Activated CD8-positive, alpha-beta memory T cell treated with anti-CD3 and anti-CD28 coated beads, Interleukin-2, amount 50 U/mL, for 24 hours (primary cell): ENCODE measurements around the gene IGSF9B.
A peak's percentile ranks its signal among the peaks of the same experiment; 100 is the strongest.

Experiments used
- DNase-seq: peaks from one replicate; pipeline ENCODE4 v3.0.0-alpha.2; 2020; ENCODE audit errors: extremely low read depth

The IGSF9B gene

DNA sequence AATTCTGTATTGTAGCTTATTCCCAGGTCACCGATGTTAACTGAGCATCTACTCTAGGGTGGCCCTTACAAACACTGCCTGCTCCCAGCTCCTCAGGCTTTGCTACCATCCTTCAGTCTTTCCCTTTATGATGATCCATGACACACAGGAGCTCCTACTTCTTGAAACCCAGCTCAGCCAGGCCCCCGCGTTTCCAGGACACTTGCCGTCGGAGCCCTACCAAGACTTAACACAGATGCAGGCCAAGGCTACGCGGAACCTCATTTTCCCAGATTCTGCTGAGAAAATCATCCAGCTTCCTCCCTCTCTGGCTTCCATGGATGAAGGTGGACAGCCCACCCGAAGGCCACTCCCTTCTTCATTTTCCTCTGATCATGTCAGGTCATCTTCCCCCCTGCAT lies 18.6 kb downstream of the IGSF9B start:
- DNase-seq, result no peak

DNA sequence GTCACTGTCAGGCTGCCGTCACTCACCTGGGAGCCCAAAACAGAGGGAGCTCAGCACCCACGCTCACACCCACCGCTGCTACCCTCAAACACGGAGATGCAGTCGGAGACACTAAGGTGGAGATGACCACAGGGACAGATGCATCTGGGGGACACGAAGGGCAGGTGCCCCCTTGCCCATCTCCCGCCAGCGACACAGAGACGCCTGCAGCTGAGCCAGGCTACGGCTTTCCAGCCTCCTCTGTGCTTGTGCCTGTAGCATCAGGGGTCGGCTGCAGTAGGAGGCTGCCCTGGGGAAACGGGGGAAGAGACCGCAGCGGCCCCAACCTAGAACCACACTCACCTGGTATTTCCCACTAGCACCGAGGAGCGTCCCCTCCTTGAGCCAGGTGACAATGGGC lies 19.3 kb downstream of the IGSF9B start:
- no peak for DNase-seq

DNA sequence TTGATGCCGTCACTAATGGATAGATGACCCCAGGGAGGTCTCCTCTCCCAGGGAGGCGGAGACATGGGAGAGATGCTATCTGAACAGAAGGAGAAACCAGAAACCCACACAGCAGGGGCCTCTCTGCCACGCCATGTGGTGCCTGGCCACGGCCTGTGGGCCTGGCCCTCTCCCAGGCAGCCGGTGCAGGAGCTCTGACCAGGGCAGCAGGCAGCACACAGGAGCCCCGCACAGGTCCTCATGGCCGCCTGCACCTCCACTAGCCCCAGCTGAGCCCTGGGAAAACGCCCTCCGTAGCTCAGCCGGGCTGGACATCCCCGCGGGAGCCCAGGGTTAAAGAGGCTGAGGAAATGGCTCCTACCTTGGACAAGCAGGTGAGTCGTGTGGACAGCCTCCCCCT lies 19.8 kb downstream of the IGSF9B start:
- DNase-seq, result no peak

DNA sequence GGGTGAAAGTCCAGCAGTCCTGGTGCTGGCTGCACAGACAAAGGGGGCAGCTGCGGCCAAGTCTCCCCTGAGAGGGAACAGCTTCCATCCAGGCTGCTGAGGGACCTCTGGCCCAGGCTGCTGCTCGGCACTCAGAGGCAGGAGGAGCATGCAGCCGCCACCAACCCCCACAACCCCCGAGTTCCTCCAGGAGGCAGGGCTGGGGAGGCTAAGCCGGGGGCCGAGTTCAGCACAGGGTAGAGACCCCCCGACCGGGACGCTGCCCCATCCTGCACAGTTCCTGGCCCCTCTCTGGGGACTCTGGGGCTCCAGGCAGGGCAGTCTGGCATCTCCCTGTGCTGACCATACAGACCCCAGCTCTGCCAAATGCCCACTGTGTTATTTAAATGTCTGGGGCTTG lies 20.2 kb downstream of the IGSF9B start:
- DNase-seq, result no peak

DNA sequence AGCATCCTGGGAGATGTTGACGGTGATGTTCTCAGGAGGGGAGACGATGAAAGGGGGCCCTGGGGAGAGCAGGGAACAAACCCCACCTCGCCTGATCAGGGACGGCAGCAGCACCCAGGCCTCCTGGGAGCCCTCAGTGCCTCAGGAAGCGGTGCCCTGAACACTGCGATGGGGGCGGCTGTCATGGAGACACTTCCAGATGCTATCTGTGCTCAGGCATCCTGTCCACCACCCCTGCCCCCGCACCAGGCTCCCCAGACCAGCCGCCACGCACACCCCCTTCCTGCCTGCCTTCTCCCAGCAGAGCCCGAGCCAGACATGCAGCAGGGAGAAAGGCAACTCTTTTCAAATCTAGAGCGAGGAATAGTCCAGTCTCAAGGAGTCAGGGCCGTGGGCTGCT lies 20.6 kb downstream of the IGSF9B start:
- no peak for DNase-seq

DNA sequence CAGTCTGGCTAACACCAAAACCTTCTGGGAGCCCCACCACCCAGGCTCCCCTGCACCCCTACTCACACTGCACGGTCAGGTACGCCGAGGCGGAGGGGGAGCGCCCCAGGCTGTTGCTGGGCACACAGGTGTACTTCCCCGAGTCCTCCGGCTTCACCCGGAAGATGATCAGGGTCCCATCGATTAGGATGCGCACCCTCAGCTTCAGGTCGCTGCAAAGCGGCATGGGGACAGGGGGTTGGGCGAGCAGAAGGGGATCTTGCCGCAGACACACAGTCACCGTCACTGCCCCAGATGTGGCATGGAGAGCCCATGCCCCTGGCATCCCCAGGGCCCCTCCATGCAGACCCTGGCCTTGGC lies 21.2 kb downstream of the IGSF9B start:
- no peak for DNase-seq

DNA sequence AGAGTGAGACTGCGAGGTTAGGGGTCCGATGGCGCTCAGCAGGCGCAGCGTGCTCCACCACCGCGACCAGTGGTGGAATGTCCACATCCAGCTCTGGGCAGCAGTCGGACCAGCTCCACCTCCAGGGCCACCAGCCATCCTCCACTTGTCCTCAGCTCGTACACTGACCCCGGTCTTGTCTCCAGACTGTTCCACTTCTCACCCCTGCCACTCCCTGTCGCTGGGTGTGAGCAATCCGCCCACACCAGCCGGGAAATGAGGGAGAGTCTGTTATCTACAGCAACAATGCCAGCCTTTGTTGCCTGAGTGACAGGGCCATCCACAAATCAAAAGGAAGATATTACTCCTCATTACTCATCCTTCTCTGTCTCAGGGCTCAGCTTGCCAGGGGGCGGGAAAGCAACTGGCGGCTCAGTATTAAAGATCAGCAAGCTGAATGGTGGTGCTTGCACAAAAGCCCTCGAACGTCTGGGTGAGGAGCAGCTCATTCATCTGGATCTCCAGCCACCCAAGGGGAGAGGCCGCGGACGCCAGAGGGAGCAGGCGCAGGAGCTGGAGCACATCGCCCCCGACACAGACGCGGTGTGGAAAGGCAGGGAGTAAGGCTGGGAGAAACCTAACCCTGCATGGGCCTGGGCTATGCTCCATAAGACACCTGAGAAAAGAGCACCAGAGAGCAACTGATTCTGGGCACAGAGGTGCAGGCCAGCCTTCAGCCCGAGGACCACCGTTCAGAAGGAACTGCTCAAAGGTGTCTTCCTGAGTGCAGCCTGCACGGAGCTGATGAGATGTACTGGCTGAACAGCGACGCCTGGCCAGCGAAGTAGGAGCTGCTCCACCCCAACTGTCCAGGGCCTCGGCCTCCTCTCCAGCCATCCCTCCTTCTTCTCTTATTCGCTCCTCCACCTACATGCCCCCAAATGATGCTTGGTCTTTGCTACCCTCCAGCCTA lies 21.9 kb downstream of the IGSF9B start:
- DNase-seq, result no peak

DNA sequence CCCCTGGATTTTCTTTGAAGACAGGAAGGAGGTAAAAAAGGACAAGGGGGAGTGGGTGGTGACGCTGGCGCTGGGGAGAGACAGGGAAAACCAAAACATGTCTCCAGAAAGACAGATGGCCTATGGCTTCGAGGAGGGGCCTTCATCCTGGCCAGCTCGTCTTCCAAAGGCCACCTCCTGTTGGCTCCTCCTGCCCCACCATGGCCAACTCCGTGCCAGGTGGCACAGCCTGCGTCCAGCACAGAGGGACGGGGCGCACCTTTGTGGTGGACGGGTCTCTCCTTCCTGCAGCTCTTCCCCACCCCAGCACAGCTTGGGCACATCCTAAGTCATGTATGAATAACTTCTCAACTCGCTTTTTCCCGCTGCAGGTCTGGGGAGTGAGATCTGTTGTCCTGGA lies 22.7 kb downstream of the IGSF9B start:
- no peak for DNase-seq

DNA sequence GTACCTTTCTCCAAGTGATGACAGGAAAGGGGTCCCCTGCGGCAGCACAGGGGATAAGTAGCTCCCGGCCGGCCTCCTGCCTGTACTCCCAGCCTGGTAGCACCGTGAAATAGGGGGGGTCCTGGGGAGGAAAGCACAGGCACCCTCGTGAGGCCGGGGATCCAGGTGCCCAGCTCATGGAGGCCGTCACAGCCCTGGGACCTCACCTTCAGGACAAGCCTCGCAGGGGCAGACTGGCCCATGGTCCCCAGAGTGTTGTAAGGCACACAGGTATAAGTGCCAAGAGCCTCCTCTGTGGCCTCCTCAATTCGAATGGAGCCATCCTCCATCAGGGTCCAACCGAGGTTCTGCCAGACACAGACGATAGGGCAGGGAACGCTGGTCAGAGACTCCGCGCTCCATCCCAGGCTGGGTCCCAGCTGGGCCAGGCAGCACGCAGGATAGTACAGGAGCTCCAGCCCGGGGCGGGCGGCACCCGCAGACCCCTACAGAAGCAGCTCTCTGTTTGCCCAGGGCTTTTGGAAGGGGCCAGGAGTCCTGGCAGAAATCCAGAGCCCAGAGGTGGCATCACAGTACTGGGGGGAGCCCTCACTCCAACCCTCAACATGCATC lies 25.2 kb downstream of the IGSF9B start:
- DNase-seq, result no peak

DNA sequence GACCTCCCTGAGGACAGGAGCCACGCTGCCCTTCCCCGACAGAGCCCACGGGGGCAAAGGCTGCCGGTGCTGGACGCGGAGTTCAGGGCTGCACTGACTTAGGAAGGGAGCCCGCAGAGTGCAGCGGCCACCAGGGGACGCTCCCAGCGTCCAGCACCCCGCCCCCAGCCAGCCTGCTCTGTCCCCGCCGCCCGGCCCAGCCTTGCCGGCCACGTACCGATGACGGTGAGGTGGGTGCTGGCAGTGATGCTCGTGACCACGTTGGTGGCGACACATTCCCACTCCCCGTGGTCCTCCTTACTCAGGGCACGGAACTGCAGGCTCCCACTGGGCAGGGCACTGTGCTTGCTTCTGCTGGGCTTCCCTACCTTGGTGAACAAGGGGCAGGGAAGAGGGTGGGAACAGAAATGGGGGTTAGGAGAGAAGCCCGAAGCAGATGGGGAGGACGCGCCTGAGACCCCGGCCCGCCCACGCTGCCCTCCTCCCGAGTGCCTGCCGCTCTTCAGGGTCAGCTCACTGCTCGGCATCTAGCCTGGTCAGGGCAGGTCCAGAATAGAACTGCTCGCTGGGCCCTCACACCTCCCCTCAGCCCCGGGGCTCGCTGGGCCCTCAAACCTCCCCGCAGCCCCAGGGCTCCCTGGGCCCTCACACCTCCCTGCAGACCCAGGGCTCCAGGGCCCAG lies 25.9 kb downstream of the IGSF9B start:
- DNase-seq, result no peak

DNA sequence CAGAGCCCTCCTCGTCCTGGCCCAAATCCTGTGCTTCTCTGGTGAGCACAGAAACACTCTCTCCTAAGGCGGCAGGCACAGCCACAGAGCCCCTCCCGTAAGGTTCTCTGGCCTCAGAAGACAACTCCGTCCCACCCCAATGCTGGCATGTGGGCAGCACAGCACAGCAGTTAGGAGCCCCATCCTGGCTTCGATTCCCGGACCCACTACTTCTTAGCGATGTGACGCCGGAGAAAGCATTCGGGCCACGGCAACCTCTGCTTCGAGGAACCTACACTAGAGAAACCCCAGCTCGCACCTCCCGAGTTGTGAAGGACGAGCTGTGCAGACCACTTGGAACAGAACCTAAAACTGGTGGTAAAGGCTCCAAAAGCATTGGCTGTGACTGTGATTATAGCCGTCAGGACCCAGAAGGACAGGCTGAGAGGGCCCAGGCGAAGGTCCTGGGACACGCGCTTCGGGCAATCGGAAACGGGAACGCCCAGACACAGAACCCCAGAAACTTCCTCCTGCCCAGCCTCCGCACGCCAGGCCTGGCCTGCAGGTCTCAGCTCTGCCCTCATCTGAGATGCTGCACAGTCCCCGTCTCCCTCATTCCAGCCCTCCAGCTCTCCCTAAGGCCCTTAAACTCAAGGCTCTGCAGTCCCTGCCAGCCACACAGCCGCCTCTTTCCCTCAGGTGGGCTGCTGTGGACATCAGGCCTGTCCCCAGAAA lies 26.6 kb downstream of the IGSF9B start:
- DNase-seq, result no peak

DNA sequence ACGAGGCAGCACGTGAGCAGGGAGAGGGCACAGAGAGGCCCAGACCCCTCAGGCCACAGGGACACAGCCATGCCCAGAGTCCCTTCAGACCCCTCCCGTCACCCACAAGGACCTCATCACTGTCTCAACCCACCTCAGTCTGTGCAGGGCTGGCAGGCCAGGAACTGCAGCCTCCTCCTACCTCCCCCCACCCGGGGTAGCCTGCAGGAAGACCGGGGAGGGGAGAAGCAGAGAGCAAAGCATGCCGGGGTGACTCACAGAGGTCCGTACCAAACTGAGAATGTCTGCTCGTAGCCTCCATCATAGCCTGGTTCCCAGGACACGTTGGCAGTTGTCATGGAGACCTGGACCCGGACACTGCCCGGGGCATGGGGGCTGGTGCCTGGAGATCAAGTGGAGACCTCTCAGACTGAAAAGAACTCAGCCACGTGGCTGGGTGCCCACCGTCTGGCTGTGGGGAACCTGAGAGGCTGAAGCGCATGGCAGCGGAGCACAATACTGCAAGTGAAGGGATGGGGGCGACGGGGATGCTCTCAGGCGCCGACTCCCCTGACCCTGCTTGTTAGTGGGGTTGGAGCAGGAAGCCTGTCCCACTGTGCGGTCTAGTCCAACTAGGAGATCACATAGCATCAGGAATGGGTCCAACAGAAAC lies 27.2 kb downstream of the IGSF9B start:
- DNase-seq, result no peak

DNA sequence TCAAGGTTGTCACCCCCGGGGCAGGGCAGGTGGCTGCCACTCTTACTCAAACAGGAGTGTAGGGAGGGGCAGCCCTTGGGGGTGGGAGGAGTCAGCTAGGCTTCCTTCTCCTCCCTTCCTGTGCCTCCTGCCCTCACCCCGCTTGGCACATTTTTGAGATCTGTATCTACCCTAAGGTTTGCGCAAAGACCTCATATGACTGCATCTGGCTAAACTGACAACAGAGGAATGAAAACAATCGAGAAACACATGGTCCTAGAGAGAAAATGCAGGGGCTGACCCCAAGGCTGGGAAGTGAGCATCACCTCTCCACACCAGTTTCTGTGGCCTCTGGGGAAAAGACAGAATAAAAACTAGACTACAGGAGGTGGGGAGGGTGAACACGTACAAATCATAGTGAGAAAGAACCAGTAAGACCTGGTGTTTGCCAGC lies 28.1 kb downstream of the IGSF9B start:
- DNase-seq, result peak; percentile 42

DNA sequence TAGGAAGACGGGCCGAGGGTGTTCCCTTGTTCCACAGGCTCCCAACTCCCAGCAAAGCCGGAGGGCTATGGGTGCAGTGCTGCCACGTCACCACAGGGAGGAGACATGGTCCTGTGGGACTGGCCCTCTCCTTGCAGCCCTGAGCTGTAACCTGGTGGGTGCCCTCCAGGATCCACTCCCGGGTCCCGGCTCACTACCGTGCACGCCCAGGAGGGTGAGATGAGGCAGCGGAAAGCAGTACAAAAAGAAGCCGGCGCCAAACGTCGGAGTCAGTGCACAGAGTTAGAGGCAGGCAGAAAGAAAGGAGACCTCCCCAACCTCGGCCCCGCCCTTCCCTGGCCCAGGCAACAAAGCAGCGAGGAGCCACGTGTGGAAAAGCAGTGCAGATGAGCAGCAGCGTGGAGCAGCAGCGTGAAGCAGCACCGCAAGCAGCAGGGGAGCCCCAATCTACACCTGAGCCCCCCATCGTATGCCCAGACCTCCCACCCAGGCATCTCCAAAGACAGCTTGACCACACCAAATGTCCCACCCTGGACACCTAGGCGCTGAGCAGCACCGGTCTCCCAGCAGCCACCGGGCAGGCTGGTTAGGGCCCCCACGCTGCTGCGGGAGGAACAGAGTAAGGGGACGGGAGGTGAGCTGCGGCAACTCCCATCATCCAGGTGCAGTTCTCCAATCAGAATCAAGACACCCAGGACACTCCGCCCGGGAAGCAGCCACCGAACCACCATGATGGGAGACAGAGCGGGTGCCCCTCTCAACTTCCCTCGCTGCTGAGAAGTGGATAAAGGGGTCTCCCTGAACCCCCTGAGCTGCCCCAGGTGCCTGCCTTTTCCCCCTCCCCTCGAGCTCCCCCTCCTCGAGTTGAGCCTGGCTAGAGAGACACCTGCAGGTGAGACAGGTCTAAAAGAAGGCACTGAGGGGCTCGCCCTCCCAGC lies 28.8 kb downstream of the IGSF9B start:
- no peak for DNase-seq

DNA sequence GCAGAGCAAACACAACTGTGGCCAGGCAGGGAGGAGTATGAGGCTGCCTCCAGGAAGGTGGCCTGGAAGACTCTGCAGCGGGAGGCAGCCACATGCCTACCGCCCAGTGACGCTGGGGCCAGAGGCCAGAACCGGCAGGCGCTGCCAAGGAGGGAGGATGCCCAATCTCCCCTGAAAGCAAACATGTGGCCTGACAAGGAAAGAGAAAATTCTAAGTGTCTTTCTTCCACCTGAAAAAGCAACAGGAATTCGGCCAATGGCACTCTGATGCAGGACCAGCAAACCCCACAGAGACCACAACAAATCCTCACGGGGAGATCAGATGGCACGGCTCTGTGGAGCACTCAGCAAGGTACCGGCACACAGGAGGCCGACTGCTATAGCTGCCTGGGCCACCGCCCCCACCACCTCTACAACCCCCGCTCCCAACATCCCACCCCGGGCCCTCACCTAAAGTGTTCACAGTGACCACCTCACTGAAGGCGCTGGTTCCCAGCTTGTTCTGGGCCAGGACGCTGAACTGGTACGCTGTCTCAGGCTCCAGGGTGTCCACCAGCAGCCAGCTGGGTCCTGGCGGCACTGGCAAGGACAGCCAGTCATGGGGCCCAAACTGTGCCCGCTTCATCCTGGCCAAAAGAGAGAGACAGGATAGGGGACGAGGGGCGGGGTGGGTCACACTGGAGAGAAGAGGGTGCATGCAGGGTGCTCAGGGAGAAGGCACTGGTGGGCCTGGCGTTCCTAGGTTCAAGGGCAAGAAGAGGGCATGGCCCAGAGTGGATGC lies 30.1 kb downstream of the IGSF9B start:
- DNase-seq, result no peak

DNA sequence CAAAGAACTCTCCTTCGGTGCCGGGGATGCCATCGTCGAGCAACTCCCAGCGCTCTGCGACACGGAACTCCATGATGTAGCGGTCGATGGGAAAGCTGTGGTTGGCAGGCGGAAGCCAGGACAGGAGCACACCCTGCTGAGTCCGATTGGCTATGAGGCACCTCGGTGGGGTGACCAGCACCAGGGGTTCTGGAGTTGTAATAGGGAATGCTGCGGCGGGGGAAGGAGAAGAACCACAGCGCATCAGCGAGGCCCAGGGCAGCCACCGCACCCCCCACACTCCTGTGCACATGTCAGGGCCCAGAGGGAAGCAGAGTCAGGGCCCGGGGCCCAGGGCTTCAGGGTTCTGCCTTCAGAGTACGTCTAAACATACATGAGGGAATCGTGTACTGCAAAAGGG lies 31.0 kb downstream of the IGSF9B start:
- no peak for DNase-seq

DNA sequence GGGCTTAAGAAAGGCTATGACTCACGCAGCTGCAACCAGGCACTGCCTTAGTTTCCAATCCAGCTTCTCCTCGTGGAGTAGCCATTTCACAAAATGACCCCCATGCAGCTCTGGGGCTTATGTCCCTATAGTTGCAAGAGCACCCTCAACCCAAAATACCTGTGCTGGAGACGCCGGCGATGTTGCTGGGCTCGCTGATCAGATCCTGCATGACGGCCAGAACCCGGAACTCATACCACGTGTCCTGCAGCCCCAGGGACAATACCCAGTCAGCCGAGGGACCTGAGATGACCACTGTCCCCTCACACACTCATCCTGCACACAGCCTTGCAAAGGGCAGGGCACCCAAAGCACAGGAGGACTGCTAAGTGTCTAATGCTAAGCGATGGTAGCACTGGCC lies 32.1 kb downstream of the IGSF9B start:
- no peak for DNase-seq

DNA sequence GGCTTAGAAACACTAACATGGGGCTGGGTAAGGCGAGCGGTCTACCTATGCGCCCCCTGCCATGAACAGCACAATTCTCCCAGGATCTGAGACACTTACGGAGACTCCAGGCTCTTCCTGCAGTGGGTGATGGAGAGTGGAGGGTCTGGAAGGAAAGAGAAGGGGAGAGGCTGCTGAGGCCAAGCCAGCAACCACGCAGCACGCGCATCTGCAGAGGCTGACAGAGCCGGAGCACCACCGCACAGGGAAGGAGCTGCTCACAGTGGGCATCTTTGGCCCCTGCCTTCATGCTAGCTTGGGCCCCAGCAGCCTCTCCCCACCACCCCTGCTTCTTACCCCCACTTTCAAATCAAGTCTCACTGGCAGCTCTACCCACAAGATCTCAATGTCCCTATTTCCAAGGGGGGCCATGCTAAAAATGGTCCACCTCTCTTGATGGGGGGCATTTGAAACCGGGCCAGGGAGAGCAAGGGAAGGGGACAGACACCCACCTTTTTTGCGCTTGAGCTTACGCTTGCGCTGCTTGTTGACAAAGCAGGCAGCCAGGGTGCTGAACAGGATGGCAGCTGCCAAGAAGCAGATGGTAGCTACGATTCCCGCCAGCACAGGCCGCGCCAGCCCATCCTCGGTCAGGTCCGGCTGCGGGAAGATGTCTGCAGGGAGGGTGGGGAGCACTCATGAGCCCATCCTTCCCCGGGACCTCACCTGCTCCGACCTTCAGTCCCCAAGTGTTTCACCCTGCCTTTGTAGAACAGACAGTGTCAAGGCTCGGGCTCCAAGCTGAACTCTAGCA lies 34.5 kb downstream of the IGSF9B start:
- no peak for DNase-seq

DNA sequence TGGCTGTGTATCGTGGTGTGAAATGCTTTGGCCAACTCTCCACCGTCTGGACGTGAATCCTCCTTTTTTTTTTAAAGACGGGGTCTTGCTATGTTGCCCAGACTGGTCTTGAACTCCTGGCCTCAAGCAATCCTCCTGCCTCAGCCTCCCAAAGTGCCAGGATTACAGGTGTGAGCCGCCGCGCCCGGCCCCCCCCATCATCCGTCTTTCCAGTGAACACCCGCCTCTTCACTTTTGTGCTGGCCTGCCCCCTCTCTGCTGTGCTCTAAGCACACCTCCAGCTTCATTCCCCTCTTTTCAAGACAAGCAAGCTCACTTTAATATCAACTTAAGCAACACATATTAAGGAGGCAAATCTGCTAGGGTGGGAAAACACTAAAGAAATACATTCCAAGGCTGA lies 35.3 kb downstream of the IGSF9B start:
- no peak for DNase-seq
